Measurements from ENCODE around the gene ADRB2. TPM values are rescaled to one million over a fixed set of nuclear protein-coding genes. Genes with fewer than 3 reads are reported as not detected.

Gene ADRB2
- total RNA-seq, 1 donor from 2014 or later: 5.1 TPM

DNA sequence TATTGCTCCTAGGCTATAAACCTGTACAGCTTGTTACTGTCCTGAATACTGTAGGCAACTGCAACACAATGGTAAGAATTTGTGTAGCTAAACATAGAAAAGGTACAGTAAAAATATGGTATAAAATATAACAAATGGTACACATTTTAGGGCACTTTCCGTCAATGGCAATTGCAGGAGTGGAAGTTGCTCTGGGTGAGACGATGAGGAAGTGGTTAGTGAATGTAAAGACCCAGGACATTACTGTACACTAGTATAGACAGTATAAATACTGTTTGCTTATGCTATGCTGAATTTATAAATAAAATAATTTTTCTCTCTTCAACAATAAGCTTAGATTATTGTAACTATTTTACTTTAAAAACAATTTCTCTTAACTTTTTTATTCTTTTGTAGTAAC is 15.6 kb upstream of the ADRB2 start:
- no peak overlapping the region for H3K27ac ChIP-seq (replicated peaks)

DNA sequence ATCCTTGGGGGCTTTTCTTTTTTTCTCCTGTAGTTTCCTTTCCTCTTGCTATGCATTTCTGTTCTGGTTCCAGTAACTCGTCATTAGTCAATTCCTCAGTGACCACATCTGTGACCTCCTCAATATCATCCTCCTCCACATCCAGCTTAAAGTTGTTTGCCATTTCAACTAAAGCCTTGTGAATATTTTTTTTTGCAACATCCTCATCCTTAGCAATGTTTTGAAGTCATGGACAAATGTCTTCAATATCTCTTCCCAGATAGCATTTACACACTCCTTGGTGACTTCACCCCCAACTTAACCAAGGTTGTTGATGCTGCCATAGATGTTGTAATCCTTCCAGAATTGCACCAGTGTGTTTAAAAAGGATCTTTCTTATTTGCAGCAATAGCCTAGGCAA is 14.7 kb upstream of the ADRB2 start:
- Histone ChIP-seq H3K4me3 (no peak overlapping the region), H3K27me3 (ENCODE audit: low read depth) (no peaks in the 10 kb centered on the region), H3K36me3 (no peaks in the 10 kb centered on the region), H3K27ac (replicated peaks) (no peak overlapping the region), H3K4me1 (peaks cover 34% of the 10 kb centered on the region), H3K9me3 (replicated peaks) (no peaks in the 10 kb centered on the region)
- intact Hi-C loops (cut with micrococcal nuclease): no loop called here
- TF ChIP-seq, protein P1, sequence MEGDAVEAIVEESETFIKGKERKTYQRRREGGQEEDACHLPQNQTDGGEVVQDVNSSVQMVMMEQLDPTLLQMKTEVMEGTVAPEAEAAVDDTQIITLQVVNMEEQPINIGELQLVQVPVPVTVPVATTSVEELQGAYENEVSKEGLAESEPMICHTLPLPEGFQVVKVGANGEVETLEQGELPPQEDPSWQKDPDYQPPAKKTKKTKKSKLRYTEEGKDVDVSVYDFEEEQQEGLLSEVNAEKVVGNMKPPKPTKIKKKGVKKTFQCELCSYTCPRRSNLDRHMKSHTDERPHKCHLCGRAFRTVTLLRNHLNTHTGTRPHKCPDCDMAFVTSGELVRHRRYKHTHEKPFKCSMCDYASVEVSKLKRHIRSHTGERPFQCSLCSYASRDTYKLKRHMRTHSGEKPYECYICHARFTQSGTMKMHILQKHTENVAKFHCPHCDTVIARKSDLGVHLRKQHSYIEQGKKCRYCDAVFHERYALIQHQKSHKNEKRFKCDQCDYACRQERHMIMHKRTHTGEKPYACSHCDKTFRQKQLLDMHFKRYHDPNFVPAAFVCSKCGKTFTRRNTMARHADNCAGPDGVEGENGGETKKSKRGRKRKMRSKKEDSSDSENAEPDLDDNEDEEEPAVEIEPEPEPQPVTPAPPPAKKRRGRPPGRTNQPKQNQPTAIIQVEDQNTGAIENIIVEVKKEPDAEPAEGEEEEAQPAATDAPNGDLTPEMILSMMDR (IDR thresholded peaks at IDR 0.05; ENCODE audit: borderline replicate concordance): no peak
- DNase-seq: no peak

More for the DNA sequence above, 15.6 kb upstream of the ADRB2 start:
- intact Hi-C loops (cut with micrococcal nuclease): no loop called here
- no peaks in the 10 kb centered on the region for H3K27me3 ChIP-seq (ENCODE audit: low read depth)
- no peaks in the 10 kb centered on the region for H3K9me3 ChIP-seq (replicated peaks)
- no peak overlapping the region for H3K4me3 ChIP-seq
- peaks cover 39% of the 10 kb centered on the region for H3K4me1 ChIP-seq
- TF ChIP-seq, protein P1 (IDR thresholded peaks at IDR 0.05; ENCODE audit: borderline replicate concordance): no peak
- DNase-seq: no peak
- H3K36me3 ChIP-seq: no peaks in the 10 kb centered on the region

DNA sequence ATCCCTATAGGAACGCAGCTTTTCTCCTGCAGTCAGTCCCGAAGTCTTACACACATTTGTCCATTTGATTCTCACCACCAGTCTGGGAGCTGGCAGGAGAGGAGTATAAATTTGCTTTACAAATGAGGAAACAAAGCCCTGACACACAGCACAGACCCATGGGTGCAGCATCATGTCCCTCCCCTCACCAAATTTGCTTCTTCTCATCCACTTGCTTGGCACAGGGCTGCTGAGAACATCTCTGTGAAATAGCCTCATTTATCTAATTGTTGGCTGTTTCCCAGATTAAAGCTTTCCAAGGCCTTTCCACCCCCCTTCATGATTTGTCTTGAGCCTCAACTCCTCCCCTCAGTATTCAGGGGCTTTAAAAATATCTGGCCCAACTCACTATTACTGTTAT is 11.3 kb upstream of the ADRB2 start:
- intact Hi-C loops (cut with micrococcal nuclease): no loop called here
- H3K27ac ChIP-seq (replicated peaks): no peak overlapping the region
- TF ChIP-seq, protein P1 (IDR thresholded peaks at IDR 0.05; ENCODE audit: borderline replicate concordance): no peak
- no peaks in the 10 kb centered on the region for H3K36me3 ChIP-seq
- no peaks in the 10 kb centered on the region for H3K27me3 ChIP-seq (ENCODE audit: low read depth)
- DNase-seq: no peak
- H3K4me3 ChIP-seq: no peak overlapping the region
- no peaks in the 10 kb centered on the region for H3K9me3 ChIP-seq (replicated peaks)
- peaks cover 16% of the 10 kb centered on the region for H3K4me1 ChIP-seq

DNA sequence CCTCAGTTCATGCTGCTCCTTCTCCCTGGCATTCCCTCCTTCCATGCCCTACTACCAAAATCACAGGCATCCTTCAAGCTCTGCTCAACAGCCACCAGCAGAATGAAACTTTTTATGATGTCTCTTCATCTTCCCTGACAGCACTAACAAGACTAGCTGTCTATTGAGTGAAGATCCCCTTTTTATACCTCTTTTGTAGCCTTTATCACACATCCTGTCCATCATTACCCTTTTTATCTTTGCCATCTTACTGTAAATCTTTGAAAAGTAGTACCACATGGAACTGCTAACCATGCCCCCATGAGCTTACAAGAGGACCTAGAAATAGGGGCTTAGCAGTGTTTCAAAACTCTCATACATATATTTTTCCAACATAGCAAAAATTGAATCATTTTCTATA is 10.8 kb upstream of the ADRB2 start:
- H3K36me3 ChIP-seq: no peaks in the 10 kb centered on the region
- no peak overlapping the region for H3K27ac ChIP-seq (replicated peaks)
- no peak overlapping the region for H3K4me3 ChIP-seq
- H3K9me3 ChIP-seq (replicated peaks): no peaks in the 10 kb centered on the region
- intact Hi-C loops (cut with micrococcal nuclease): no loop called here
- no peaks in the 10 kb centered on the region for H3K27me3 ChIP-seq (ENCODE audit: low read depth)
- TF ChIP-seq, protein P1 (IDR thresholded peaks at IDR 0.05; ENCODE audit: borderline replicate concordance): no peak
- no peak for DNase-seq
- peaks cover 16% of the 10 kb centered on the region for H3K4me1 ChIP-seq

DNA sequence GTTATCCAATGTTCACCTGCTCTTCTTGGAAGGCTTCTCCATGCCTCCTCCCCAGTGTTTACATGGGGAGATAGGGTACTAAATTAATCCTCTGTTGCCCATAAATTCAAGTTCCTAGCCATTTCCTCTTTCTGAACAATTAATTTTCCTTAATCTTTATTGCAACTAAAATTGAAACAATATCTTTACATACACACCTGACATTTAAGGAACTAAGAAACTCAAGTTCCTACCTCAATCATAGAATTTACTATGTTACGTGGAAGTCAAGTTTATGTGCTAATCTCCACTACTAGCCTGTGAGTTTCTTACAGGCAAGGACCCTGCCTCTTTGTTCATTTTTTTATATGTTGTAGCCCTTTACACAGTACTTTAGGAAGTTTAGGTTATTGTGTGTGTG is 10.1 kb upstream of the ADRB2 start:
- H3K27me3 ChIP-seq (ENCODE audit: low read depth): no peaks in the 10 kb centered on the region
- H3K4me1 ChIP-seq: peaks cover 16% of the 10 kb centered on the region
- DNase-seq: no peak
- no peaks in the 10 kb centered on the region for H3K9me3 ChIP-seq (replicated peaks)
- H3K36me3 ChIP-seq: no peaks in the 10 kb centered on the region
- intact Hi-C loops (cut with micrococcal nuclease): no loop called here
- no peak overlapping the region for H3K27ac ChIP-seq (replicated peaks)
- TF ChIP-seq, protein P1 (IDR thresholded peaks at IDR 0.05; ENCODE audit: borderline replicate concordance): no peak
- no peak overlapping the region for H3K4me3 ChIP-seq

DNA sequence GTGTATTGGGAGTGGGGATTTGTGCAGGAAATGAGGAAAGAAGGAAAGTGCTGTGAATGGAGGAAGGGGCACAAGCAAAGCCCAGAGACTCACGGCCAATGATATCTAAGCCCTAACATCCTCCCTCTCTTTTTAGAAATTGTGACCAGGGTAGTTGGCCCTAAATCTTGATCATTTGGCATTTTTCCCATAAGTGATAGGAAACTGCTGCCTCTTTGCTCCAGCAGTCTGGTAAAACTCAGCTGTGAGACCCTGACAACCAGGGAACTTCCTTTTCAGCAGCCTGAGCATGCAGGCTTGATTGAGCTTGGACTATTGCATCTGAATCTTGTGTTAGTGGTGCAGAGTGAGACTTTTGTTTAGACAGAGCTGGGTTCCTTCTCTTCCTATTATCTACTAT is 9.6 kb upstream of the ADRB2 start:
- Histone ChIP-seq H3K4me3 (no peak overlapping the region), H3K27me3 (ENCODE audit: low read depth) (no peaks in the 10 kb centered on the region), H3K9me3 (replicated peaks) (no peaks in the 10 kb centered on the region), H3K36me3 (no peaks in the 10 kb centered on the region), H3K27ac (replicated peaks) (no peak overlapping the region), H3K4me1 (peaks cover 16% of the 10 kb centered on the region)
- intact Hi-C loops (cut with micrococcal nuclease): no loop called here
- TF ChIP-seq, protein P1 (IDR thresholded peaks at IDR 0.05; ENCODE audit: borderline replicate concordance): no peak
- DNase-seq: no peak
